MM.1S (cell line): ENCODE results near the gene MOB3B.

Experiments
- DNase-seq: peaks from one replicate; pipeline ENCODE4 v3.0.0-alpha.2; 2015
- H2AFZ ChIP-seq: fragments of 300-600 bp; sonication (generic); 2 replicates; pipeline ENCODE4 v1.6.0; 2016; ENCODE audit warnings: antibody characterized with exemption, low read length
- H3F3A ChIP-seq: fragments of 300-600 bp; sonication (generic); 2 replicates; pipeline ENCODE4 v1.6.1; 2016; ENCODE audit warnings: mild to moderate bottlenecking, antibody characterized with exemption, low read length, moderate library complexity, mixed read lengths; ENCODE audit not compliant: insufficient read depth
- H3K27ac ChIP-seq: fragments of 300-600 bp; sonication (generic); 2 replicates; pipeline ENCODE4 v1.5.1; 2016; ENCODE audit warnings: mild to moderate bottlenecking, low read length
- H3K27me3 ChIP-seq: fragments of 300-600 bp; sonication (generic); replicated peaks from 2 replicates; pipeline ENCODE4 v1.6.0; 2016; ENCODE audit warnings: low read length; ENCODE audit not compliant: insufficient read depth
- H3K36me3 ChIP-seq: fragments of 300-600 bp; sonication (generic); replicated peaks from 2 replicates; pipeline ENCODE4 v1.6.1; 2016; ENCODE audit warnings: mild to moderate bottlenecking, low read length, mixed read lengths; ENCODE audit not compliant: insufficient read depth
- H3K4me1 ChIP-seq: fragments of 300-600 bp; sonication (generic); 2 replicates; pipeline ENCODE4 v1.6.1; 2016; ENCODE audit warnings: low read length, mixed read lengths
- H3K4me2 ChIP-seq: fragments of 300-600 bp; sonication (generic); 2 replicates; pipeline ENCODE4 v1.6.0; 2016; ENCODE audit warnings: low read depth, low read length
- H3K4me3 ChIP-seq: fragments of 300-600 bp; sonication (generic); 2 replicates; pipeline ENCODE4 v1.5.1; 2016; ENCODE audit warnings: low read length, mixed read lengths
- H3K79me2 ChIP-seq: fragments of 300-600 bp; sonication (generic); 2 replicates; pipeline ENCODE4 v1.6.1; 2016; ENCODE audit warnings: mixed run types, low read length, mixed read lengths
- H3K9ac ChIP-seq: fragments of 300-600 bp; sonication (generic); 2 replicates; pipeline ENCODE4 v1.6.1; 2016; ENCODE audit warnings: low read length, mixed read lengths
- H3K9me2 ChIP-seq: fragments of 300-600 bp; sonication (generic); replicated peaks from 2 replicates; pipeline ENCODE4 v1.6.1; 2016; ENCODE audit warnings: mild to moderate bottlenecking, low read length, mixed read lengths; ENCODE audit not compliant: insufficient read depth
- H3K9me3 ChIP-seq: fragments of 300-600 bp; sonication (generic); replicated peaks from 2 replicates; pipeline ENCODE4 v1.6.1; 2016; ENCODE audit warnings: mild to moderate bottlenecking, low read length, mixed read lengths; ENCODE audit not compliant: insufficient read depth
- H4K20me1 ChIP-seq: fragments of 300-600 bp; sonication (generic); 2 replicates; pipeline ENCODE4 v1.6.1; 2016; ENCODE audit warnings: mild to moderate bottlenecking, low read length, moderate library complexity, mixed read lengths; ENCODE audit not compliant: insufficient read depth
- CTCF ChIP-seq: fragments of 300-600 bp; sonication (generic); IDR thresholded peaks from 2 replicates; pipeline ENCODE4 v1.5.1; 2016; ENCODE audit warnings: antibody characterized with exemption, low read length, mixed read lengths
- EZH2 ChIP-seq: fragments of 300-600 bp; sonication (generic); optimal IDR thresholded peaks from 2 replicates; pipeline ENCODE3; 2017; ENCODE audit warnings: low read depth, mild to moderate bottlenecking, antibody characterized with exemption, low read length, mixed read lengths
- EZH2phosphoT487 ChIP-seq: fragments of 300-600 bp; sonication (generic); IDR thresholded peaks from 2 replicates; pipeline ENCODE4 v1.6.1; 2018; ENCODE audit warnings: antibody characterized with exemption, low read length

The MOB3B gene

GRCh38 chr9:27335075-27335474, 194.5 kb downstream of the MOB3B start:
- TF ChIP-seq EZH2phosphoT487 = no peak
- TF ChIP-seq EZH2 = no peak
- TF ChIP-seq CTCF = no peak
- Histone ChIP-seq H3K4me1 (0 out of 2 replicates have a peak, but pooled peaks cover 4% of the 10 kb centered on the region), H3K4me2 (no peak overlapping the region)

GRCh38 chr9:27333241-27334052, 196.2 kb downstream of the MOB3B start:
- Histone ChIP-seq H3K27me3 (no peaks in the 10 kb centered on the region), H3K27ac (no peak overlapping the region), H3K79me2 (no peaks in the 10 kb centered on the region), H3K36me3 (no peaks in the 10 kb centered on the region), H2AFZ (no peak overlapping the region), H3K9me2 (no peaks in the 10 kb centered on the region), H3K9me3 (no peaks in the 10 kb centered on the region), H3F3A (no peaks in the 10 kb centered on the region), H3K9ac (no peak overlapping the region), H3K4me2 (no peak overlapping the region), H3K4me3 (no peak overlapping the region), H3K4me1 (0 out of 2 replicates have a peak, but pooled peaks cover 4% of the 10 kb centered on the region), H4K20me1 (no peaks in the 10 kb centered on the region)
- TF ChIP-seq CTCF = peak; percentile 54
- TF ChIP-seq EZH2phosphoT487 = no peak
- peak; percentile 60 for DNase-seq

More at GRCh38 chr9:27335075-27335474, 194.5 kb downstream of the MOB3B start:
- Histone ChIP-seq H3K27me3 (no peaks in the 10 kb centered on the region), H3F3A (no peaks in the 10 kb centered on the region), H4K20me1 (no peaks in the 10 kb centered on the region), H3K4me3 (no peak overlapping the region), H2AFZ (no peak overlapping the region), H3K9ac (no peak overlapping the region), H3K79me2 (no peaks in the 10 kb centered on the region), H3K9me2 (no peaks in the 10 kb centered on the region), H3K9me3 (no peaks in the 10 kb centered on the region), H3K36me3 (no peaks in the 10 kb centered on the region), H3K27ac (no peak overlapping the region)
- DNase-seq = no peak

DNA sequence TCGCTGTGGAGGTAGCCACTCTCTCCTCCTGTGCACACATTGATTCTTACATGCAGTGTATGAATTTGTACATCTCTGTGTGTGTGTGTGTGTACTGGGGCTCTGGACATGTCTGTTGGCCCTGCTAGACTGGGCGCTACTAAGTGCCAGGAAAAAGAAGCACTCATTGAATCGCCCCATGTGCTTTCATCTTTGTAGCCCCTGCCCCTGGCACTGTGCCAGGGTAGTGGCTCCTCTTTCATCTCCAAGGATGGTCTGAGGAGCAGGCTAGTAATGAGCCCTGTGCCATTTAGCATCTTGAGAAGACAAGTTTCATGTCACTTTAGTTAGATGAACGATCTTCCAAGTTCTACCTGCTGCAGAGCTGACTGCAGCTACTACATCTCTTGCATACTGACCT, 198.2 kb downstream of the MOB3B start:
- H3K27me3 ChIP-seq = no peaks in the 10 kb centered on the region
- no peaks in the 10 kb centered on the region for H3K9me2 ChIP-seq
- H3K9ac ChIP-seq = no peak overlapping the region
- H4K20me1 ChIP-seq = no peaks in the 10 kb centered on the region
- no peak overlapping the region for H3K27ac ChIP-seq
- TF ChIP-seq EZH2phosphoT487 = no peak
- TF ChIP-seq EZH2 = no peak
- no peak for TF ChIP-seq CTCF
- no peaks in the 10 kb centered on the region for H3K9me3 ChIP-seq
- no peak for DNase-seq
- H2AFZ ChIP-seq = no peak overlapping the region
- no peak overlapping the region for H3K4me3 ChIP-seq
- no peaks in the 10 kb centered on the region for H3K79me2 ChIP-seq
- H3K4me2 ChIP-seq = no peak overlapping the region
- H3K36me3 ChIP-seq = no peaks in the 10 kb centered on the region
- H3F3A ChIP-seq = no peaks in the 10 kb centered on the region
- 0 out of 2 replicates have a peak, but pooled peaks cover 4% of the 10 kb centered on the region for H3K4me1 ChIP-seq
